A549 treated with ZK216348 at 1 μM for 4 hours (cell line): ENCODE data around the gene TMF1. TPM values are rescaled to one million over a fixed set of nuclear protein-coding genes. Genes with fewer than 3 reads are reported as not detected.

ENCODE experiments used
- total RNA-seq: library from RNA; stranded (reverse); fragments of 200-300 nt; extraction: Qiagen RNA extraction; gene quantifications from 5 replicates; pipeline ENCODE4 v1.2.3, GENCODE V29; 2022; ENCODE audit warnings: low read depth

Gene TMF1, protein sequence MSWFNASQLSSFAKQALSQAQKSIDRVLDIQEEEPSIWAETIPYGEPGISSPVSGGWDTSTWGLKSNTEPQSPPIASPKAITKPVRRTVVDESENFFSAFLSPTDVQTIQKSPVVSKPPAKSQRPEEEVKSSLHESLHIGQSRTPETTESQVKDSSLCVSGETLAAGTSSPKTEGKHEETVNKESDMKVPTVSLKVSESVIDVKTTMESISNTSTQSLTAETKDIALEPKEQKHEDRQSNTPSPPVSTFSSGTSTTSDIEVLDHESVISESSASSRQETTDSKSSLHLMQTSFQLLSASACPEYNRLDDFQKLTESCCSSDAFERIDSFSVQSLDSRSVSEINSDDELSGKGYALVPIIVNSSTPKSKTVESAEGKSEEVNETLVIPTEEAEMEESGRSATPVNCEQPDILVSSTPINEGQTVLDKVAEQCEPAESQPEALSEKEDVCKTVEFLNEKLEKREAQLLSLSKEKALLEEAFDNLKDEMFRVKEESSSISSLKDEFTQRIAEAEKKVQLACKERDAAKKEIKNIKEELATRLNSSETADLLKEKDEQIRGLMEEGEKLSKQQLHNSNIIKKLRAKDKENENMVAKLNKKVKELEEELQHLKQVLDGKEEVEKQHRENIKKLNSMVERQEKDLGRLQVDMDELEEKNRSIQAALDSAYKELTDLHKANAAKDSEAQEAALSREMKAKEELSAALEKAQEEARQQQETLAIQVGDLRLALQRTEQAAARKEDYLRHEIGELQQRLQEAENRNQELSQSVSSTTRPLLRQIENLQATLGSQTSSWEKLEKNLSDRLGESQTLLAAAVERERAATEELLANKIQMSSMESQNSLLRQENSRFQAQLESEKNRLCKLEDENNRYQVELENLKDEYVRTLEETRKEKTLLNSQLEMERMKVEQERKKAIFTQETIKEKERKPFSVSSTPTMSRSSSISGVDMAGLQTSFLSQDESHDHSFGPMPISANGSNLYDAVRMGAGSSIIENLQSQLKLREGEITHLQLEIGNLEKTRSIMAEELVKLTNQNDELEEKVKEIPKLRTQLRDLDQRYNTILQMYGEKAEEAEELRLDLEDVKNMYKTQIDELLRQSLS
- 12.4 to 16.6 TPM (median 13.5 TPM) in 5 replicates for total RNA-seq

GRCh38 chr3:69051756-69052471 lies at the start of gene TMF1:
Gene TMF1 (minus strand): TSS chr3:69052333. CDS start chr3:69052086, 247 bp downstream.

GRCh38 chr3:69084326-69085167 lies 32.4 kb upstream of the TMF1 start, which contains the start of gene ARL6IP5:
Gene ARL6IP5 (plus strand): TSS chr3:69084937. CDS start chr3:69085048, 111 bp downstream.

DNA sequence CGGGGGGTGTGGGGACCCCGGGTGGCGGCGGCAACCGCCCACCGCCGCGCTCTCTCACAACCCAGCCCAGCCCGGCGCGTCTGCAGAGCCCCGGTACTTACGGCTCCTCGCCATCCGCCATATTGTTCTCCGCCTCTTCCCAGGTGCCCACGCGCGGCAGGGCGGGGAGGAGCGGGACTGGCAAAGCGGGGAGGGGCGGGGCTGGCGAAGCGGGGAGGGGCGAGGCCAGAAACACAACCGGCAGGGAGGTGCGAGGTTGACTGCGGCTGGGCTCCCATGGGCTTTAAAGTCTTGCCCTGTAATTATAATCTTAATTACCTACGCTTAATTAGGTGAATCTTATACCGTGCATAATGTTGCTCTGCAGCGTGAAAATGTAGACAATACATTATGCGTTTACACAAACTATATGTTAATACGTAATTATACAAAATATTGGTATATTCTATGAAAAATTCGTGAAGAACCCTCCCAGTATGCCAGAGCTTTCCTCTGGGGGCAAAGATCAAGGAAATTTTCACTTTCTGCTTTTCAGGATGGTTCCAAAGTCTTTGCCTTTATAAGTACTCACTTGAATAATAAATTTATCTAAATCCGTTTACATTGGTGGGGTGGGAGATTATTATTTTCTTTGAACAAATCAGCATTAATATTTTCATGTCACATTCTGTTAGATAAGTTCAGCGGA lies 28.2 kb upstream of the TMF1 start, which contains the start of gene UBA3:
Gene UBA3, minus strand, starts transcription at position 133 of the 688 bp plus-strand sequence. Its CDS starts 12 bp downstream, at position 121.

GRCh38 chr3:69013253-69014021 lies 38.7 kb downstream of the TMF1 start, which contains the start of gene EOGT:
Gene EOGT (minus strand): TSS chr3:69013684. CDS start chr3:69009846, 3,838 bp downstream.

Other genes starting within 250 kb of the TMF1 start
- gene TAFA4, start 119.8 kb downstream of the TMF1 start, total RNA-seq = not detected in 5 replicates
- 5.9 to 13.7 TPM (median 9.8 TPM) in 5 replicates for gene EOGT, start 38.6 kb downstream of the TMF1 start, total RNA-seq
- 18.7 to 27.9 TPM (median 24.0 TPM) in 5 replicates for gene UBA3, start 28.0 kb upstream of the TMF1 start, total RNA-seq
- 81.6 to 99.0 TPM (median 82.2 TPM) in 5 replicates for gene ARL6IP5, start 32.6 kb upstream of the TMF1 start, total RNA-seq
- not detected in 5 replicates for gene LMOD3, start 70.3 kb upstream of the TMF1 start, total RNA-seq